HT1080 (cell line): ENCODE data around the gene CHRNB4. TPM values are rescaled to one million over a fixed set of nuclear protein-coding genes. Genes with fewer than 3 reads are reported as not detected.
"Not testable (repeated sequence)": the region's sequence is repeated elsewhere in the genome, so short reads cannot be mapped to it uniquely, and the experiment has no call there.

Experiments
- DNase-seq: peaks from one replicate; pipeline ENCODE4 v3.0.0-alpha.2; 2015; ENCODE audit warnings: low read depth
- small RNA-seq: library from RNA; depleted of rRNA; stranded (forward); fragments of <200 nt; gene quantifications from one replicate; pipeline ENCODE3, GENCODE V24; 2014
- total RNA-seq: library from RNA; depleted of rRNA; stranded (reverse); fragments of >200 nt; shearing (Covaris generic); gene quantifications from 2 replicates; pipeline ENCODE4 v1.2.3, GENCODE V29; 2014; rRNA removed

The CHRNB4 gene
- total RNA-seq, 1 experiment from 2014 or later, result not detected

DNA sequence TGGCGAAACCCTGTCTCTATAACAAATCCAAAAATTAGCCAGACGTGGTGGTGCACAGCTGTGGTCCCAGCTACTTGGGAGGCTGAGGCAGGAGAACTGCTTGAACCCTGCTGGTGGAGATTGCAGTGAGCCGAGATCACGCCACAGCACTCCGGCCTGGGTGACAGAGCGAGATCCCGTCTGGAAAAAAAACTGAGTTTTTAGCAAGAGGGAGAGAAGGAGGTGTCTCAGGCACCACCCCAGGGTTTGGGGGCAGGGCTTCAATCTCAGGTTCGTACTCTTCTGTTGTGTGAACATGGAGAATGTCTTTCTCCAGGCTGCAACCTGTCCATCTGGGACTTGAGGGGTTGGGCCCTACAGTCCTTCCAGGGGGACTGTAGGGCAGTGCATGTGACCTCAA is 22.9 kb downstream of the CHRNB4 start:
- DNase-seq, result no peak

- DNase-seq, result no peak
Measured at GRCh38 chr15:78617516-78617915, 23.5 kb downstream of the CHRNB4 start.

- DNase-seq, result no peak
Measured at GRCh38 chr15:78617076-78617475, 23.9 kb downstream of the CHRNB4 start.

GRCh38 chr15:78616506-78616905 is 24.5 kb downstream of the CHRNB4 start:
- no peak for DNase-seq

DNA sequence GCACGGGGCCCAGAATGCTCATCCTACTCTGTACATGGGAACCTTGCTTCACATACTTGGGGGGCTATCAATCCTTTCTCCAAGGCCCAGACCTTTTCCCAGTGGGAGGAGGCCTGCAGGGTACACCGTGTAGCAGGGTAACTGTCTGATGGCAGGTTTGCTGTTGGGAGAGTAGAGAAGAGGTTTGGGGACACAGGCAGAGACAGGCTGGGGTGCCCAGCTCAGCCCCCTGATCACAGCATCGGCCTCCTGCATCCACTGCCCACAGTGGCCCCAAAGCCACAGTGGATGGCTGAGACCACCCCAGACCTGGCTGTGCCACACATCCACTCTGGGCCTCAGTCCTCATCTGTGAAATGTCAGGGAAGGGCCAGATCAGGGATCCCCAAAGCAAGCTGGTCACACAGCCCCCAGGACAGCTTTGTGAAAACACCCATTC is 25.8 kb downstream of the CHRNB4 start:
- DNase-seq, result no peak

- no peak for DNase-seq
Measured at GRCh38 chr15:78614021-78614420, 27.0 kb downstream of the CHRNB4 start.

- DNase-seq, result not testable (repeated sequence)
Measured at GRCh38 chr15:78609551-78609950, 31.5 kb downstream of the CHRNB4 start.

- no peak for DNase-seq
Measured at GRCh38 chr15:78605680-78606079, 35.3 kb downstream of the CHRNB4 start.

- DNase-seq, result no peak
Measured at GRCh38 chr15:78605201-78605600, 35.8 kb downstream of the CHRNB4 start.

DNA sequence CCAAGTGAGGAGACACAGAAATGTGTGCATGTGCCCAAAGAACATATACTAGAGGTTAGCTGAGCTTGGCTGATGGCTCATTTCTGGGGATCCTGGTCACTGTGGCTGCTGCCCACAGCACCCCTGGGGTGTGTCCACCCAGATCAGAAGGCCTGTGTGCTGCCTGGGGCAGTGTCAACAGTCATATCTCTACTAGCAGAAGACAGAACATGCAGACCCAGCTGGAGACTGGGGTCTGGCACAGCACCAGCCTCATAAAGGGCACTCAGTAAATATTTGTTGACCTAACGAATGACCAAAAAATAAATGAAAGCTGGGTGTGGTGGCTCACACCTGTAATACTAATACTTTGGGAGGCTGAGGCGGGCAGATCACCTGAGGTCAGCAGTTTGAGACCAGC is 36.6 kb downstream of the CHRNB4 start:
- DNase-seq, result no peak

- DNase-seq, result no peak
Measured at GRCh38 chr15:78603467-78603866, 37.5 kb downstream of the CHRNB4 start.

- no peak for DNase-seq
Measured at GRCh38 chr15:78599189-78599588, 41.8 kb downstream of the CHRNB4 start.

DNA sequence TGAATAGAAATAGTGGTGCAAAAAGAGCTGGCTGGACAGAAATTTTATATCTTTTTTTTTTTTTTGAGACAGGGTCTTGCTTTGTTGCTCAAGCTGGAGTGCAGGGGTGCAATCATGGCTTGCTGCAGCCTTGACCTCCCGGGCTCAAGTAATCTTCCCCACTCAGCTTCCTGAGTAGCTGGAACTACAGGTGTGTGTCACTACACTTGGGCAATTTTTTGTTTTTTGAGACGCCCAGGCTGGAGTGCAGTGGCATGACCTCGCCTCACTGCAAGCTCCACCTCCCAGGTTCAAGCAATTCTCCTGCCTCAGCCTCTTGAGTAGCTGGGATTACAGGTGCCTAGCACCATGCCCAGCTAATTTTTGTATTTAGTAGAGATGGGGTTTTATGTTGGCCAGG is 42.7 kb downstream of the CHRNB4 start:
- no peak for DNase-seq

- DNase-seq, result no peak
Measured at GRCh38 chr15:78597583-78597982, 43.4 kb downstream of the CHRNB4 start.

GRCh38 chr15:78574944-78575343 is 66.1 kb downstream of the CHRNB4 start:
- DNase-seq, result no peak

Small RNA genes lying within 50 kb of the gene (small RNA-seq; reads per million reads assigned to genes)
- gene AC067863.2, result not detected

Other genes with a start within 250 kb of the CHRNB4 start
- gene IREB2, start 203.0 kb downstream of the CHRNB4 start, total RNA-seq, result 9.3 and 14.5 TPM in 2 replicates
- gene HYKK, start 133.6 kb downstream of the CHRNB4 start, total RNA-seq, result 0.57 and 1.6 TPM in 2 replicates
- 255 and 276 TPM in 2 replicates for gene PSMA4, start 100.8 kb downstream of the CHRNB4 start, total RNA-seq
- gene CHRNA5, start 75.7 kb downstream of the CHRNB4 start, total RNA-seq, result 9.0 and 9.2 TPM in 2 replicates
- not detected in 2 replicates for gene CHRNA3, start 20.2 kb downstream of the CHRNB4 start, total RNA-seq
- 0.23 and 0.96 TPM in 2 replicates for gene ADAMTS7, start 170.3 kb upstream of the CHRNB4 start, total RNA-seq
- gene MORF4L1, start 231.7 kb upstream of the CHRNB4 start, total RNA-seq, result 179 and 351 TPM in 2 replicates